ENCODE data around the gene SLIT3. TPM values are rescaled to one million over a fixed set of nuclear protein-coding genes. Genes with fewer than 3 reads are reported as not detected.

Gene SLIT3
- total RNA-seq, 1 experiment from 2014 or later = 0.92 TPM

- peaks cover 17% of the 10 kb centered on the region for H3K27me3 ChIP-seq (ENCODE audit: insufficient read depth, low read length)
- no peak overlapping the region for H3K27ac ChIP-seq (ENCODE audit: insufficient read length, low read depth, low read length)
- H2AFZ ChIP-seq (ENCODE audit: low read length) = no peak overlapping the region
- H3K79me1 ChIP-seq (ENCODE audit: insufficient read depth, low read depth, low read length, poor library complexity, severe bottlenecking) = no peaks in the 10 kb centered on the region
- no peak for DNase-seq
- no peak overlapping the region for H2BK5ac ChIP-seq (ENCODE audit: insufficient read length, low read length)
- peaks cover 76% of the 10 kb centered on the region for H3K27me3 Mint-ChIP-seq (ENCODE audit: low read depth)
- no peak overlapping the region for H3K9ac ChIP-seq (ENCODE audit: extremely low read depth, insufficient read length, low read length)
- no peak overlapping the region for H2AK5ac ChIP-seq (ENCODE audit: insufficient read length, low read length)
- peaks cover 24 to 27% of the 10 kb centered on the region in 2 experiments for H3K4me1 Mint-ChIP-seq
- H3K4me2 ChIP-seq (ENCODE audit: insufficient read depth, insufficient read length, low read length) = no peak overlapping the region
- no peak overlapping the region for H3K14ac ChIP-seq (ENCODE audit: insufficient read depth, low read length)
- H3K4me1 ChIP-seq (ENCODE audit: insufficient read depth, low read length) = 0 out of 2 replicates have a peak, but pooled peaks cover 2% of the 10 kb centered on the region
- H4K8ac ChIP-seq (replicated peaks; ENCODE audit: insufficient read length, low read depth, low read length) = no peak overlapping the region
- no peak overlapping the region for H3K27ac Mint-ChIP-seq
- no peaks in the 10 kb centered on the region for H3K23me2 ChIP-seq (ENCODE audit: insufficient read length, low read depth, low read length, poor library complexity, severe bottlenecking)
- no peak overlapping the region for H3T11ph ChIP-seq (ENCODE audit: low read length)
- H3K56ac ChIP-seq (ENCODE audit: insufficient read length, low read depth, low read length) = no peak overlapping the region
- no peak overlapping the region for H4K5ac ChIP-seq (ENCODE audit: insufficient read length, low read depth, low read length)
- no peak overlapping the region for H3K23ac ChIP-seq (ENCODE audit: insufficient read length, low read depth, low read length)
- no peaks in the 10 kb centered on the region for H3K9me3 ChIP-seq (ENCODE audit: control insufficient read depth, low read depth, low read length)
- no peaks in the 10 kb centered on the region for H4K20me1 ChIP-seq (ENCODE audit: control insufficient read depth, insufficient read depth, insufficient read length)
- TF ChIP-seq, protein P1, sequence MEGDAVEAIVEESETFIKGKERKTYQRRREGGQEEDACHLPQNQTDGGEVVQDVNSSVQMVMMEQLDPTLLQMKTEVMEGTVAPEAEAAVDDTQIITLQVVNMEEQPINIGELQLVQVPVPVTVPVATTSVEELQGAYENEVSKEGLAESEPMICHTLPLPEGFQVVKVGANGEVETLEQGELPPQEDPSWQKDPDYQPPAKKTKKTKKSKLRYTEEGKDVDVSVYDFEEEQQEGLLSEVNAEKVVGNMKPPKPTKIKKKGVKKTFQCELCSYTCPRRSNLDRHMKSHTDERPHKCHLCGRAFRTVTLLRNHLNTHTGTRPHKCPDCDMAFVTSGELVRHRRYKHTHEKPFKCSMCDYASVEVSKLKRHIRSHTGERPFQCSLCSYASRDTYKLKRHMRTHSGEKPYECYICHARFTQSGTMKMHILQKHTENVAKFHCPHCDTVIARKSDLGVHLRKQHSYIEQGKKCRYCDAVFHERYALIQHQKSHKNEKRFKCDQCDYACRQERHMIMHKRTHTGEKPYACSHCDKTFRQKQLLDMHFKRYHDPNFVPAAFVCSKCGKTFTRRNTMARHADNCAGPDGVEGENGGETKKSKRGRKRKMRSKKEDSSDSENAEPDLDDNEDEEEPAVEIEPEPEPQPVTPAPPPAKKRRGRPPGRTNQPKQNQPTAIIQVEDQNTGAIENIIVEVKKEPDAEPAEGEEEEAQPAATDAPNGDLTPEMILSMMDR (conservative IDR thresholded peaks at IDR 0.05) = no peak
- no peaks in the 10 kb centered on the region for H3K9me3 Mint-ChIP-seq
- H3K18ac ChIP-seq (ENCODE audit: insufficient read length, low read depth, low read length) = no peak overlapping the region
- H2BK12ac ChIP-seq (ENCODE audit: insufficient read length, low read depth, low read length) = no peak overlapping the region
- no peak overlapping the region for H2BK20ac ChIP-seq (ENCODE audit: low read depth, low read length, poor library complexity, severe bottlenecking)
- H3K4me3 Mint-ChIP-seq = no peak overlapping the region
- no peaks in the 10 kb centered on the region for H3K79me2 ChIP-seq (ENCODE audit: insufficient read depth, low read length)
- no peak overlapping the region for H2BK15ac ChIP-seq (ENCODE audit: low read depth, low read length)
- H4K91ac ChIP-seq (ENCODE audit: insufficient read length, low read depth, low read length) = no peak overlapping the region
- H3K4ac ChIP-seq (ENCODE audit: low read depth, low read length) = no peak overlapping the region
- no peaks in the 10 kb centered on the region for H3K36me3 Mint-ChIP-seq (ENCODE audit: insufficient read depth in 1 of 3, low read depth in 3 of 3)
- H2BK120ac ChIP-seq (ENCODE audit: low read depth, low read length, poor library complexity, severe bottlenecking) = no peak overlapping the region
These were observed 2.2 kb upstream of the SLIT3 start for GRCh38 chr5:169303119-169303515.
